ENCODE results near the gene PGLYRP2. TPM values are rescaled to one million over a fixed set of nuclear protein-coding genes. Genes with fewer than 3 reads are reported as not detected.

PGLYRP2 gene
- total and polyA plus RNA-seq, 9 of the 15 experiments (the other 6 are each of a cell fraction or from before 2014, with no cell fraction given): not detected

- TF ChIP-seq MAZ (CRISPR knock-in tag; conservative IDR thresholded peaks at IDR 0.05 in 1 of 2, IDR thresholded peaks at IDR 0.05 in 1 of 2) (no peak), ZNF347 (CRISPR knock-in tag; IDR thresholded peaks at IDR 0.05; ENCODE audit: low read depth) (no peak), KLF16 (IDR thresholded peaks at IDR 0.05) (no peak), ZNF561 (CRISPR knock-in tag; conservative IDR thresholded peaks at IDR 0.05) (no peak), HMGXB4 (CRISPR knock-in tag; IDR thresholded peaks at IDR 0.05) (no peak)
These were observed 37.0 kb downstream of the PGLYRP2 start (continued) for GRCh38 chr19:15442142-15442920.

- peaks cover 3 to 34% of the 10 kb centered on the region in 2 experiments; a peak in 4 of 5 replicates for H3K4me1 ChIP-seq (replicated peaks in 1 of 2; ENCODE audit: control insufficient read depth in 2 of 2, insufficient read depth in 2 of 2, low read length in 2 of 2)
- no peak overlapping the region for H3K27ac ChIP-seq (ENCODE audit: extremely low read depth, low read depth, low read length)
- POLR2A ChIA-PET: interaction anchor here (0.6 kb wide), 1 partner anchor 10 kb away, joined by 4 read pairs; no protein-coding TSS in a partner anchor
- no peak for FAIRE-seq
- H3K36me3 ChIP-seq (ENCODE audit: control insufficient read depth, insufficient read depth, low read length): no peaks in the 10 kb centered on the region
- no peaks in the 10 kb centered on the region for H3K9me1 ChIP-seq (ENCODE audit: control insufficient read depth, insufficient read depth, low read length)
- CTCF ChIA-PET (ENCODE audit: low intra/inter-chr PET ratio): no interaction called here
- no peak overlapping the region for H3K4me2 ChIP-seq (ENCODE audit: insufficient read depth, low read length)
- H3K27me3 ChIP-seq (ENCODE audit: control insufficient read depth in 2 of 2, insufficient read depth in 2 of 2, low read length in 2 of 2): peaks cover 19 to 62% of the 10 kb centered on the region in 2 experiments; a peak in 4 of 5 replicates
- H2AFZ ChIP-seq (ENCODE audit: low read depth, low read length): no peak overlapping the region
- H4K20me1 ChIP-seq (replicated peaks; ENCODE audit: control insufficient read depth, insufficient read depth, low read length): no peaks in the 10 kb centered on the region; the same call in 1 of the 2 replicates
- no peaks in the 10 kb centered on the region for H3K79me2 ChIP-seq (ENCODE audit: control insufficient read depth, insufficient read depth, low read length)
- 0% methylated on average over 3 of the region's 3 CpGs for WGBS (ENCODE audit: insufficient coverage, low coverage, missing lambda C conversion rate)
- intact Hi-C loops (cut with micrococcal nuclease) (no loop called here), in situ Hi-C loops (cut with MboI) (no loop called here)
- H3K9me3 ChIP-seq (replicated peaks; ENCODE audit: control insufficient read depth, insufficient read depth, low read depth, low read length): no peaks in the 10 kb centered on the region
- no TSS peak for BruUV-seq (replicated peaks)
- H3K4me3 ChIP-seq: no peak overlapping the region
- no peak for DNase-seq (ENCODE audit: extremely low read depth in 1 of 4, low spot score in 3 of 4)
- no peak for ATAC-seq
- no peak overlapping the region for H3K9ac ChIP-seq (ENCODE audit: insufficient read depth in 1 of 2, low read depth in 2 of 2, low read length in 2 of 2)
- TF ChIP-seq HDAC6 (IDR thresholded peaks at IDR 0.05; ENCODE audit: low read depth, low read length) (no peak), NFATC3 (IDR thresholded peaks at IDR 0.05) (no peak), NEUROD1 (IDR thresholded peaks at IDR 0.05; ENCODE audit: borderline replicate concordance, low read depth, low read length, partially characterized antibody) (no peak), TAF7 (tag; IDR thresholded peaks at IDR 0.05) (no peak), E2F5 (CRISPR knock-in tag; IDR thresholded peaks at IDR 0.05) (no peak), ZBTB1 (CRISPR knock-in tag; IDR thresholded peaks at IDR 0.05; ENCODE audit: borderline replicate concordance, low read depth) (no peak), BMI1 (IDR thresholded peaks at IDR 0.05; ENCODE audit: low read length) (no peak), TAF1 (IDR thresholded peaks at IDR 0.05; ENCODE audit: control insufficient read depth, extremely low read depth, insufficient read depth, low read length, severe bottlenecking) (no peak), E2F6 (IDR thresholded peaks at IDR 0.05; ENCODE audit: borderline replicate concordance in 1 of 2, extremely low read depth in 1 of 2, insufficient read depth in 1 of 2, insufficient read length in 1 of 2, low read depth in 1 of 2, low read length in 1 of 2, poor library complexity in 1 of 2, severe bottlenecking in 1 of 2) (no peak), RBM17 (IDR thresholded peaks at IDR 0.05; ENCODE audit: borderline replicate concordance, low read depth, low read length) (no peak), POLR3G (IDR thresholded peaks at IDR 0.05; ENCODE audit: extremely low read depth, insufficient read length, insufficient replicate concordance) (no peak)
These were observed 38.0 kb downstream of the PGLYRP2 start for GRCh38 chr19:15441317-15441716.
